ENCODE results near the gene AP2A1.
A peak's percentile ranks its signal among the peaks of the same experiment; 100 is the strongest.

Gene AP2A1

DNA sequence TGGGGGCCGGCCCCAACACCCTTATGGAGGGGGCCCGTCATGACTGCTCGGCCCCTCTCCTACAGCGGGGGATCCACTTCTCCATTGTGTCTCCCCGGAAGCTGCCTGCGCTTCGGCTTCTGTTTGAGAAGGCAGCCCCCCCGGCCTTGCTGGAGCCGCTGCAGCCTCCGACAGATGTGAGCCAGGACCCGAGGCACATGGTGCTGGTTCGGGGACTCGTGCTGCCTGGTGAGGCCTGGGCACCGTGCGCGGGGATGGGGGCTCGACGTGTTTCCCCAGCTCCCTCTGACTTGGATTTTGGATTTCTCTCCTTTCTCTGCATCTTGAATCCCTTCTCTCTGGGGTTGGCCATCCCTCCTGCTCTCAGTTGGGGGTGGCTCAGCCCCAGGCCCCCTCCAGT, 62.9 kb downstream of the AP2A1 start:
- DNase-seq (ENCODE audit: low read depth, low spot score) = no peak
- H3K4me3 ChIP-seq (ENCODE audit: low read length) = no peak overlapping the region

DNA sequence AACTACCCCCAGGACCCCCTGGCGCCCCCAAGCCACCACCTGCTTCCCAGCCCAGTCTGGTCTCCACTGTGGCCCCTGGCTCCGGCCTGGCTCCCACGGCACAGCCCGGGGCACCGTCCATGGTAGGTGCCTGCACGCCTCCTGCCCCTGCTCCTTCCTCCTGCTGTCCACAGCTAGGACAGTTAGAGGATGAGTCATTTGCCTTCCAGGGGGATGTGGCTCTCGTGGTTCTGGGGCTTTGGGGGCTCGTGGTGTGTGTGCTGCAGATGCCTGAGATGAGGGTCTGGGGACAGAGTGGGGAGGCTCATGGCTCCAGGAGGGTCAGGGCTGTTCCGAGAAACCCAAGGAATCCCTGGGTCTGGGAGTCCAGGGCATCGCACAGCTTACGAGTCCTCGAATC, 64.0 kb downstream of the AP2A1 start:
- no peak overlapping the region for H3K4me3 ChIP-seq (ENCODE audit: low read length)
- no peak for DNase-seq (ENCODE audit: low read depth, low spot score)

DNA sequence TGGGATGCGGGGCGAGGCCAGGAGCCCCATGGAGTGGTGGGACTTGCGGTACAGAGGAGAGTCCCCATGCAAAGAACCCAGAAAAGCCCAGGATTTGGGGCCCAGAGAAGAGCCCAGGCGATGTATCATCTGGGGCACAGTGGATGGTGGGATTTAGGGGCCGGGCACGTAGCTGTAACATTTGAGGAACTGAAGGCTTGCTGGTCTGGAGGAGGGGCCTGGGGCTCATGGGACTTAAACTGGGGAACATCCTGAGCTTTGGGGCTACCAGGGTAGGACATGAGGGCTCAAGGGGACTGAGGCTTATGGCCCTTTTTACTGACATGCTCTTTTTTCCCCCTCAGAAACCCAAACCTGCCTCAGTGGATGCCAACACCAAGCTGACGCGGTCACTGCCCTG, 64.8 kb downstream of the AP2A1 start:
- H3K4me3 ChIP-seq (ENCODE audit: low read length) = no peak overlapping the region
- DNase-seq (ENCODE audit: low read depth, low spot score) = no peak

DNA sequence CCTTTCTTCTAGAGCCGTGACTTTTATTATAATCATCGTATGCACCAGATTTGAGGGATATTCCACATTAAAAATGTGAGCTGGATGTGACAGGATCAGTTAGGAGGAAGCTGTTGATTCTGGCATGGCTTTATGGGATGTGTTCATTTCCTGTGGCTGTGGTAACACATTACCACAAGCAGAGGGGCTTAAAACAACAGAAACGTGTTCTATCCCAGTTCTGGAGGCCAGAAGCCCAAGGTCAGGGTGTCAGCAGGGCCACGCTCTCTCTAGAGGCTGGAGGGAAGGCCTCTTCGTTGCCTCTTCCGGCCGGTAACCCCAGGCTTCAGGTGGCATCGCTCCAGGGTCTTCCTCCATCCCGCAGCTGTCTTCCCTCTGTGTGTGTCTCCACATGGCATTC, 65.8 kb downstream of the AP2A1 start:
- peak; percentile 48 for DNase-seq (ENCODE audit: low read depth, low spot score)

DNA sequence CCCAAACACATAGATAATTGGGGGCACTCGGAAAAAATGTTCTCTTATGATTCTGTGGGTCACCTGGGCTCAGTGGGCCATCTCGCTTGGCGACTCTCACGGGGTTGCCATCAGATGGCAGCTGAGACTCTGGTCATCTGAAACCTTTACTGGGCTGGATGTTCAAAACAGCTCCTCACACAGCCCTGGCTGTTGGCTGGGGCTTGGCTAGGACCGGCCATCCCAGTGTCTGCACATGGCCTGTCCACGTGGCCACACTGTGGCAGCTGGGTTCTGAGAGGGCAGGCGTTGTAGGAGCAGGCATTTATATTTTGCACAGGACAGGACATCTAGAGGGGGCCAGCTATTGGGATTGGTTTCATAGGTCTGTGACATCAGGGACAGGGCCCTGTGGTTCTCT, 66.8 kb downstream of the AP2A1 start:
- no peak overlapping the region for H3K4me3 ChIP-seq (ENCODE audit: low read length)
- no peak for DNase-seq (ENCODE audit: low read depth, low spot score)

More for the DNA sequence above, 65.8 kb downstream of the AP2A1 start:
- H3K4me3 ChIP-seq (ENCODE audit: low read length) = no peak overlapping the region

DNA sequence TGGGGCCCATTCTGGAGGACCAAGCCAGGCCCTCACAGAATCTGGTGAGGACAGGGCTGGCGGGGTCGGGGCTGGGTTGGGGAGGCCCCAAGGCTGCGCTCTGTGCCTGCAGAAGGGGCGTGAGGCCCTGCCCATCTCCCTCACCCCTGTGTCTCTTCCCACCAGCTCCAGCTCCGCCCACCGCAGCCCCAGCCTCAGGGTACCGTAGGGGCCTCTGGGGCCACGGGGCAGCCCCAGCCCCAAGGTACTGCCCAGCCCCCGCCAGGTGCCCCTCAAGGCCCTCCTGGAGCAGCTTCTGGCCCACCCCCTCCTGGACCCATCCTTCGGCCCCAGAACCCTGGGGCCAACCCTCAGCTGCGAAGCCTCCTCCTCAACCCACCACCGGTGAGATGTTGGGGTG, 68.8 kb downstream of the AP2A1 start:
- no peak for DNase-seq (ENCODE audit: low read depth, low spot score)
- H3K4me3 ChIP-seq (ENCODE audit: low read length) = no peak overlapping the region

DNA sequence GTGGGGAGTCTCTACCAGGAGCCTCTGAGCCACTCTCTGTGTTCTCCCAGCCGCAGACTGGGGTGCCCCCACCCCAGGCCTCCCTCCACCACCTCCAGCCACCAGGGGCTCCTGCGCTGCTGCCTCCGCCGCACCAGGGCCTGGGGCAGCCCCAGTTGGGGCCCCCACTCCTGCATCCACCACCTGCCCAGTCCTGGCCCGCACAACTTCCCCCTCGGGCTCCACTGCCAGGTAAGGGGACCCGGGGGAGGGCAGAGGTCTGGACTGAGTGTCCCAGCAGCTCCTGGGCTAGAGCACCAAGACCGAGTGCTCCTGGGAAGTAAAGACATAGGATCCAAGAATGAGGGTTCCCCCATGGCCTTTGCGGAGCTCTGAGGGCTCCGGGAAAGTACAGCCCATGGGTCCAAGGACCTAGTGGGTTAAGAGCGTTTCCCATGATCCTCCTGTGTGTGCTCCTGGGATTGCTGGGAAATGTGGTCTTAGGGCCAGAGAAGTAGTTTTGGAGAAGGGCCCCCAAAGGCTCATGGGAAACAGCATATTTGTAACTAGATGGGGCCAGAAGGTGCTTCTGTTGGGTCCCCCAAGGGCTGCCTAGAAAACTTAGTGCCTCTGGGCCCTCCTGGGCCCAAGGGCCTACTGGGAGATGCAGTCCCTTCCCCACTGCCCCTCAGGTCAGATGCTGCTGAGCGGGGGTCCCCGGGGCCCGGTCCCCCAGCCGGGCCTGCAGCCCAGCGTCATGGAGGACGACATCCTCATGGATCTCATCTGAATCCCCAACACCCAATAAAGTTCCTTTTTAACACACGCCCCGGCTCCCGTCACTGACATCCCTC, 69.6 kb downstream of the AP2A1 start:
- DNase-seq (ENCODE audit: low read depth, low spot score) = no peak
- no peak overlapping the region for H3K4me3 ChIP-seq (ENCODE audit: low read length)

DNA sequence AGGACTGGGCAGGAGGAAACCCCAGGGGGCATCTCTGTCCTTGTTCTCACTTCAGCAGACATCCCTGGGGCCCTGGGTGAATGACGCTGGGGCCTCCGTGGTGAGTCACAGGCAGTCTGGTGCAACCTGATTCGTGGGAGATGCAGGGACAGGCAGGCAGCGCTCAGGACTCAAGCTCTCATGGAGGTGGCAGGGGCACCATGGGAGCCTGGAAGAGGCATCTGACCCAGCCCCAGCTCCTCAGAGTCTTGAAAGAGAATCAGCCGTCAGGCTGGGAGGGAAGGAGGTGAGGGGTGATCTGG, 70.2 kb downstream of the AP2A1 start:
- H3K4me3 ChIP-seq (ENCODE audit: low read length) = no peak overlapping the region
- no peak for DNase-seq (ENCODE audit: low read depth, low spot score)

DNA sequence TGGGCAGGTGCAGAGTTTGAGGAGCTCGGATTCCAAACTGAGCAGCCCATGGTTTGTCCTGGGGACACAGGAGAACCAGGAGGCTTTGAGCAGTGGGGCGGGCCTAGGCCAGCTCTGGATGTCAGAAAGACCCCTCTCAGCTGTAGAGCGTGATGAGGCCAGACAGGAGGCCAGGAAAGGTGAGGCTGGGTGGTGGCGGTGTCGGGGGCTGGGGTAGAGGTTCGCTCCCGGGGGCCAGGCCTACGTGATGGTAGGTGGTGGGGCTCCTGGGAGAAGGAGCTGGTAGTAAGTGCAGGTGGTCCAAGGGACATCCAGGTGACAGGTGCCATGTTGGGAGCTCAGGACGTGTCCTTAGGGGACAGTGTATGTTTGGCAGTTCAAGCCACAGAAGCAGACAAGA, 70.6 kb downstream of the AP2A1 start:
- DNase-seq (ENCODE audit: low read depth, low spot score) = no peak
- H3K4me3 ChIP-seq (ENCODE audit: low read length) = no peak overlapping the region

DNA sequence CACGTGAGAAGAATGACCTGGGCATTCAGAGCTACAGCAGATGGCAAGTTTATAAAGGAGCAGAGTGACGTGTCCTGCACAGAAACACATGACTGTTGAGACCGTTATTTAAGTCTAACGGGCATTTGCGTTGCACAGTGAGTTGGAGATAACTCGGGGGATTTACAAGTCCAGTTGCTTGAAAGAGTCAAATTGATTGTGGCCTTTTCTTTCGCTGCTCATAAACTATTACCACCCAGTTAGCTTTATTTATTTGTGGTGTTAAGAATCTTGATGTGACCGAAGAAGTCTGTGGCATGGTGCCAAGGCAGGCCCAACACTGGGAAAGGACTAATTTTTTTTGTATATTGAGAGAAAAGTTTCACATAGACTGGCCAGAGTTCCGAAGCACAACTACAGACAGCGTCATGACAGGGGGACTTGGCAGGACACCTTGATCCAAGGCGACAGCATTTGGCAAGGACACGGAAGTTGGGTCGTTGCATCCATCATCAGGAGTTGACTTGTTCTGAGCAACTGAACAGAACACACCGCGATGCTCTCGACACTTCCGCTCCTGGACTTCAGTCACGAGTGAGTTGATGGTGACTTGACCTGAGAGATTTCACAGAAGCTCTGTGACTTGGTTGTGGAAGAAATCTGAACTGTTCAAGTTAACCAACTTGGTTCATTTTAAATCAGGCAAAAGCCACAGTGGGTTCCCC, 72.2 kb downstream of the AP2A1 start:
- H3K4me3 ChIP-seq (ENCODE audit: low read length) = no peak overlapping the region
- DNase-seq (ENCODE audit: low read depth, low spot score) = no peak

DNA sequence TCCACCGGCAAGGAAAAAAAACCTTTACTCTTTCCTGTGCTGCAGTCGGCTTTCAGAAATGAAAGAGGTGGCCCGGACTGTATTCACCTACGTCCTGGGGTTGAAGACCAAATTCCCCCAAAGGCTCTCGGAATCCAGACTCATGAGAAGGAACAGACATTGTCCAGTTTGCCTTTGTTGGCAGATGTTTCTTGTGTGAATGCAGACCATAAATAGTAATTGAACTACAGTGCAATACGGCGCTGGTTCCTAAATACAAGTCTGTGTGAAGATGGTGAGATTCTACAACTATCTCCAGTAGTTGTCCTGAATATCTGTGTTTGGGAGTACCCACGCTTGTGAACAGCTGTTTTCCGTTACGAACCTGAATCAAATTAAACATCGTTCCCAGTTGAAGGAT, 72.9 kb downstream of the AP2A1 start:
- no peak overlapping the region for H3K4me3 ChIP-seq (ENCODE audit: low read length)

DNA sequence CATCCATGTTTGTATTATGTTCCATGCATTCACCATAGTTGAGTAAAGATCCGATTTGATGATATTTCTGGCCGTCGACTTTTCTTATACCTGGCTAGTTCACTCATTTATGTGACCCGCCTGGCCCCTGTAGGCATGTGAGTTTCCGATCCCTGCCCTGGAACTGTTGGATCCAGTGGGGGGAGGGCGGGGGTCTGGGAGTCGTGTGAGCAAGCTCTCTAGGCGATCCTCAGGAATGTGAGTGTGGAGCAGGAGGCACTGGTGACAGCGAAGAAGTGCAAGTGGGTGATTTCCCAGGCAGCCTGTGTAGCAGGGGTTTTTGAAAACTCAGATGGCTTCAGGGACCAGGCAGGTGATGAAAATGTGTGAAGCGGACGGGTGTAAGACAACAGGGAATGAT, 73.5 kb downstream of the AP2A1 start:
- no peak for DNase-seq (ENCODE audit: low read depth, low spot score)
- no peak overlapping the region for H3K4me3 ChIP-seq (ENCODE audit: low read length)

More for the DNA sequence above, 72.9 kb downstream of the AP2A1 start:
- DNase-seq (ENCODE audit: low read depth, low spot score) = no peak

DNA sequence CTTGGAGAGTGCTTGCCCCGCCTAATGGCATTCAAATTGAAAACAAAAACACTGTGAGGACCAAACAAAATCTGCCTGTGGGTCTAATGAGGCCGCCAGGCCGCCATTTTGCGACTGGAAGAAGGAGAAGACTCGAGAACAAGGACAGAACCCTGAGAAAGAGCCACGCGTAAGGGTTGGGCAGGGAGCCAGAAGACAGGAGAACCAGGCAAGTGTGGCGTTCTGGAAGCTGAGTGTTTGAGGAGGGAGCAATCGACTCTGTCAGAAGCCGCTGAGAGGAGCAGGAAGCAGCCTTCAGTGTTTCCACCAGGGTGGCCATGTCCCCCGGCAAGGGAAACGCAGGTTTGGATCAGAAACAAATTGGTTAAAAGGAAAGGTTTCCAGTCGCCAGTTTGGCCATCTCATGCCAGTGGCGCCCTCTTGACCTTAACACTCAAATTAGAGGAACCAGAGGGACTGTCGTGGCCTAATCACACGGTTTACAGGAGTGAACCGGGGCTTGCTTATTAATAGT, 74.0 kb downstream of the AP2A1 start:
- DNase-seq (ENCODE audit: low read depth, low spot score) = no peak
- no peak overlapping the region for H3K4me3 ChIP-seq (ENCODE audit: low read length)

DNA sequence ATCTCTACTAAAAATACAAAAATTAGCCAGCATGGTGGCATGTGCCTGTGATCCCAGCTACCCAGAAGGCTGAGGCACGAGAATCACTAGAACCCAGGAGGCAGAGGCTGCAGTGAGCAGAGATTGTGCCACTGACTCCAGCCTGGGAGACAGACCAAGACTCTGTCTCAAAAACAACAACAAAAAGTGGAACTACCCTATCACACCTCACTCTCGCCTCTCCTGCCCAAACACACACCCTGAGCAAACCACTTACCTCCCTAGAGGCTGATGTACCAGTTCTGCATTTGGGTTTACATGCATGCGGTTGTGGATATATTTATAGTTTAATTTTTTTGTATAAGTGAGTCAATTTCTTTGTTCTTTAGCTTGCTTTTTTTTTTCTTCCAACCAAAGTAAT, 76.5 kb downstream of the AP2A1 start:
- no peak overlapping the region for H3K4me3 ChIP-seq (ENCODE audit: low read length)

DNA sequence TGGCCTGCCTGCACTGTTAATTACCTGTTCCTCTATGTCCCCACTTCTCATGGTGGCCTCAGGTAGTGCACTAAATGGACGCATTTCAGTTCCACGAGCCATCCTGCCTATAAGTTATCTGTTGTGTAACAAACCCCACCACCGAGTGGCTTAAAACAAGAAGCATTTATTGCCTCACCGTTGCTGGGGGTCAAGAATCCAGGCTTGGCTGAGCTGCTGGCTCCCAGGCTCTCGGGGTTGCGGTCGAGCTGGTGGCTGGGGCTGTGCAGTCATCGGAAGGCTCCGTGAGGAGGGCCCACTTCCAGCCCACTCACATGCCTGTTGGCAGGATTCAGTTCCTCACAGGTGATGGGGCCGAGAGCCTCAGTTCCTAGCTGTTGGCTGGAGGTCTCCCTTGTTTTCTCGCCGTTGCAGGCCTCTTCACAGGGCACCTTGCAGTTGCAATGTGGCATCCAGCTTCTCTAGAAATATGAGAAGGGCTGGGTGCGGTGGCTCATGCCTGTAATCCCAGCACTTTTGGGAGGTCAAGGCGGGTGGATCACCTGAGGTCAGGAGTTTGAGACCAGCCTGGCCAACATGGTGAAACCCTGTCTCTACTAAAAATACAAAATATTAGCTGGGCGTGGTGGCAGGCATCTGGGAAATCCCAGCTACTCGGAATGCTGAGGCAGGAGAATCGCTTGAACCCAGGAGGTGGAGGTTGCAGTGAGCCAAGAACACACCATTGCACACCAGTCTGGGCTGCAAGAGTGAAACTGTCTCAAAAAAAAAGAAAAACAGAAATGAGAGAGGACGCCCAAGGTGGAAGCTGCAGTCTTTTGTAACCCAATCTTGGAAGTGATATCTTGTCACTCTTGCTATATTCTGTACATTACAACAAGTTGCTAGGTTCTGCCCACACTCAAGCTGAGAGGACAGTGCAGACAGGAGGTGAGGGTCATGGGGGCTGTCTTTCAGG, 77.6 kb downstream of the AP2A1 start:
- DNase-seq (ENCODE audit: low read depth, low spot score) = no peak
- H3K4me3 ChIP-seq (ENCODE audit: low read length) = no peak overlapping the region

More for the DNA sequence above, 76.5 kb downstream of the AP2A1 start:
- DNase-seq (ENCODE audit: low read depth, low spot score) = no peak

DNA sequence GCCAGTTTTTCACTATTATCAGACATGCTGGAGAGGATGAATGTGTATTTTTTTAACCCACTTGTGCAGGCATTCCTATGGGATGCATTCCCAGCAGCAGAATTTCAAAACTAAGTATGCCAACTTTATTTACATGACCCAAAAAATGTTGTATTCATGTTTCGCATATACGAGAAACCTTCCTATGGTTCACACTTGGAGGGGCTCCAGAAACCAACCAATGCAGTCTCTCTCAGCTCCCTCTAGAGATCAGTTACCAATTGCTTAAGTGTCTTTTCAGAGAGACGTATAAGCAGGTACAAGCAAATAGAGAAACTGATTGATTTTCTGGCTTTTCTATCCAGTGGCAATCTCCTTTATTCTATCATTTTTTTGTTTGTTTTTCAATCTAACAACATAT, 78.6 kb downstream of the AP2A1 start:
- DNase-seq (ENCODE audit: low read depth, low spot score) = no peak

DNA sequence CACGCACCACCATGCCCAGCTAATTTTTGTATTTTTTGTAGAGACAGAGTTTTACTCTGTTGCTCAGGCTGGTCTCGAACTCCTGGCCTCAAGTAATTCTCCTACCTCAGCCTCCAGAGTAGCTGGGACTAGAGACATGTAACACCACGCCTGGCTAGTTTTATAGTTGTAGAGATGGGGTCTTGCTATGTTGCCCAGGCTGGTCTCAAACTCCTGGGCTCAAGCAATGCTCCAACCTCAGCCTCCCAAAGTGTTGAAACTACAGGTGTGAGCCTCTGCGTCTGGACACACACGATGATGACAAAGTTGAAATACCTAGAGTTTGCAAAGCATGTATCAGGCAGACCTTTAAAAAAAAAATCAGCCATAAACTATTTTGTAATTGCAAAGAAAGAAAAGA, 79.6 kb downstream of the AP2A1 start:
- no peak overlapping the region for H3K4me3 ChIP-seq (ENCODE audit: low read length)
- DNase-seq (ENCODE audit: low read depth, low spot score) = no peak

More for the DNA sequence above, 78.6 kb downstream of the AP2A1 start:
- H3K4me3 ChIP-seq (ENCODE audit: low read length) = no peak overlapping the region

DNA sequence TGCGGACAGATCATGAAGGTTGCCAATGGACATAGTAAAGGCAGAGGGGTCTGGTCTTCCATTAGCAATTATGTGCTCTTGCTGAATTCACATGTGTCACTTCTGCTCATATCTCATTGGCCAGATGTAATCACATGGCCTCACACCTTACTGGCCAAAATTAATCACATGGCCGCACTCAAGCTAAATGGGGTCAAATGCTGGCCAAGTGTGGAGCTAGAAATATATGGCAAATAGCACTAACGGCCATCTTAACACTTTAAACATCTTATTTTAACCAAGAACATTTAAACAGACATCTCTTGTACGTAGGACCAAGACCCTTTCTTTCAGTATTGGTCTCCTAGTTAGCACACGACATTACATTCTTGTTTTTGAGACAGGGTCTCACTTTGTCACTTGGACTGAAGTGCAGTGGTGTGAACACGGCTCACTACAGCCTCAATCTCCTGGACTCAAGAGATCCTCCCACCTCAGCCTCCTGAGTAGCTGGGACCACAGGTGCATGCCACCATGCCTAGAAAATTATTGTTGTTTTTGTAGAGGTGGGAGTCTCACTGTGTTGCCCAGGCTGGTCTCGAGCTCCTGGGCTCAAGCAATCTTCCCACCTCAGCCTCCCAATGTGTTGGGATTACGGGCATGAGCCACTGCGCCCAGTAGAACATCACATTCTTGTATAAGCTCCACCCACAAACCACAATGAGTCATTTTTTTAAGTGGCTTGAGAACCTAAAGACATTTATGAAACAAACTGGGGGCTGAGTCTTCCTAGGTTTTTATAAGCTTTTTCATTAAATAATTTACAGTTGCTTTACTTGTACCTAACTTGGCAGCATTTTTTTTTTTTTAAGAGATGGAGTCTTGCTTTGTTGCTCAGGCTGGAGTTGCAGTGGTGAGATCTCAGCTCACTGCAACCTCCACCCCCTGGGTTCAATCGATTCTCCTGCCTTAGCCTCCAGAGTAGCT, 81.2 kb downstream of the AP2A1 start:
- DNase-seq (ENCODE audit: low read depth, low spot score) = no peak

More for the DNA sequence above, 81.2 kb downstream of the AP2A1 start:
- no peak overlapping the region for H3K4me3 ChIP-seq (ENCODE audit: low read length)

Data from Jurkat, Clone E6-1 (cell line).